Astrocyte of the spinal cord (primary cell): ENCODE data around the gene SMC6.

Experiments
- DNase-seq: peaks from one replicate; pipeline ENCODE4 v3.0.0; 2011; ENCODE audit warnings: low read depth, low spot score
- H3K4me3 ChIP-seq: 2 replicates; pipeline ENCODE4 v1.5.1; 2011; ENCODE audit warnings: low read depth, mild to moderate bottlenecking, low read length, moderate library complexity
- CTCF ChIP-seq: IDR thresholded peaks from 2 replicates; pipeline ENCODE4 v1.5.1; 2012; ENCODE audit warnings: low read depth, mild to moderate bottlenecking, low read length, inconsistent platforms
- in situ Hi-C: cut with HindIII; loops from 2 replicates; pipeline ENCODE4 v1.10.0; 2017; ENCODE audit warnings: low sequenced_read_pairs

The SMC6 gene

GRCh38 chr2:17729880-17730279 lies 23.7 kb downstream of the SMC6 start:
- in situ Hi-C loops: no loop called here

GRCh38 chr2:17728210-17728609 lies 25.4 kb downstream of the SMC6 start:
- DNase-seq: no peak
- no peak for TF ChIP-seq CTCF
- no peak overlapping the region for H3K4me3 ChIP-seq
- in situ Hi-C loops: no loop called here

More at GRCh38 chr2:17729880-17730279, 23.7 kb downstream of the SMC6 start:
- TF ChIP-seq CTCF: no peak
- no peak overlapping the region for H3K4me3 ChIP-seq
- no peak for DNase-seq

GRCh38 chr2:17719562-17720371 lies 33.8 kb downstream of the SMC6 start:
- peak; percentile 83 for TF ChIP-seq CTCF
- in situ Hi-C loops: no loop called here
- peak; percentile 33 for DNase-seq
- no peak overlapping the region for H3K4me3 ChIP-seq

GRCh38 chr2:17718689-17719088 lies 34.9 kb downstream of the SMC6 start:
- no peak overlapping the region for H3K4me3 ChIP-seq
- TF ChIP-seq CTCF: no peak
- no peak for DNase-seq
- in situ Hi-C loops: no loop called here

- TF ChIP-seq CTCF: no peak
- no peak overlapping the region for H3K4me3 ChIP-seq
- in situ Hi-C loops: no loop called here
- no peak for DNase-seq
These were observed 35.9 kb downstream of the SMC6 start for GRCh38 chr2:17717666-17718065.

GRCh38 chr2:17713291-17713690 lies 40.3 kb downstream of the SMC6 start:
- no peak overlapping the region for H3K4me3 ChIP-seq
- in situ Hi-C loops: no loop called here
- no peak for TF ChIP-seq CTCF
- DNase-seq: no peak
